ENCODE results near the gene PDGFD.

Gene PDGFD

GRCh38 chr11:104011044-104011443 is 152.9 kb downstream of the PDGFD start:
- DNase-seq (ENCODE audit: insufficient read length), result no peak
- TF ChIP-seq TAF1 (IDR thresholded peaks at IDR 0.05; ENCODE audit: borderline replicate concordance, low read depth, low read length) (no peak), POLR2A (IDR thresholded peaks at IDR 0.05; ENCODE audit: low read depth, low read length) (no peak), POLR2AphosphoS5 (IDR thresholded peaks at IDR 0.05; ENCODE audit: low read depth, low read length) (no peak)
- no peak for FAIRE-seq

GRCh38 chr11:104009744-104010143 is 154.2 kb downstream of the PDGFD start:
- no peak for FAIRE-seq
- no peak for TF ChIP-seq POLR2A (IDR thresholded peaks at IDR 0.05; ENCODE audit: low read depth, low read length)
- no peak for TF ChIP-seq POLR2AphosphoS5 (IDR thresholded peaks at IDR 0.05; ENCODE audit: low read depth, low read length)
- no peak for TF ChIP-seq TAF1 (IDR thresholded peaks at IDR 0.05; ENCODE audit: borderline replicate concordance, low read depth, low read length)
- DNase-seq (ENCODE audit: insufficient read length), result no peak

GRCh38 chr11:104005234-104005855 is 158.6 kb downstream of the PDGFD start:
- FAIRE-seq (no peak), DNase-seq (ENCODE audit: insufficient read length) (no peak)
- no peak for TF ChIP-seq POLR2AphosphoS5 (IDR thresholded peaks at IDR 0.05; ENCODE audit: low read depth, low read length)
- TF ChIP-seq POLR2A (IDR thresholded peaks at IDR 0.05; ENCODE audit: low read depth, low read length), result no peak
- no peak for TF ChIP-seq TAF1 (IDR thresholded peaks at IDR 0.05; ENCODE audit: borderline replicate concordance, low read depth, low read length)

GRCh38 chr11:104003491-104003890 is 160.5 kb downstream of the PDGFD start:
- no peak for TF ChIP-seq POLR2AphosphoS5 (IDR thresholded peaks at IDR 0.05; ENCODE audit: low read depth, low read length)
- no peak for TF ChIP-seq TAF1 (IDR thresholded peaks at IDR 0.05; ENCODE audit: borderline replicate concordance, low read depth, low read length)
- DNase-seq (ENCODE audit: insufficient read length), result no peak
- no peak for FAIRE-seq

- TF ChIP-seq POLR2AphosphoS5 (IDR thresholded peaks at IDR 0.05; ENCODE audit: low read depth, low read length), result no peak
- no peak for TF ChIP-seq TAF1 (IDR thresholded peaks at IDR 0.05; ENCODE audit: borderline replicate concordance, low read depth, low read length)
- TF ChIP-seq POLR2A (IDR thresholded peaks at IDR 0.05; ENCODE audit: low read depth, low read length), result no peak
- no peak for DNase-seq (ENCODE audit: insufficient read length)
- FAIRE-seq, result no peak
These were observed 162.3 kb downstream of the PDGFD start for GRCh38 chr11:104001561-104002056.

- no peak for DNase-seq (ENCODE audit: insufficient read length)
- TF ChIP-seq POLR2A (IDR thresholded peaks at IDR 0.05; ENCODE audit: low read depth, low read length), result no peak
- no peak for TF ChIP-seq TAF1 (IDR thresholded peaks at IDR 0.05; ENCODE audit: borderline replicate concordance, low read depth, low read length)
- no peak for TF ChIP-seq POLR2AphosphoS5 (IDR thresholded peaks at IDR 0.05; ENCODE audit: low read depth, low read length)
- FAIRE-seq, result no peak
These were observed 163.1 kb downstream of the PDGFD start for GRCh38 chr11:104000798-104001197.

GRCh38 chr11:103998826-103999508 is 165.0 kb downstream of the PDGFD start:
- TF ChIP-seq POLR2A (IDR thresholded peaks at IDR 0.05; ENCODE audit: low read depth, low read length) (no peak), TAF1 (IDR thresholded peaks at IDR 0.05; ENCODE audit: borderline replicate concordance, low read depth, low read length) (no peak), POLR2AphosphoS5 (IDR thresholded peaks at IDR 0.05; ENCODE audit: low read depth, low read length) (no peak)
- DNase-seq (ENCODE audit: insufficient read length) (no peak), FAIRE-seq (no peak)

- TF ChIP-seq POLR2A (IDR thresholded peaks at IDR 0.05; ENCODE audit: low read depth, low read length), result no peak
- TF ChIP-seq TAF1 (IDR thresholded peaks at IDR 0.05; ENCODE audit: borderline replicate concordance, low read depth, low read length), result no peak
- TF ChIP-seq POLR2AphosphoS5 (IDR thresholded peaks at IDR 0.05; ENCODE audit: low read depth, low read length), result no peak
- FAIRE-seq (peak; percentile 78), DNase-seq (ENCODE audit: insufficient read length) (no peak)
These were observed 166.9 kb downstream of the PDGFD start for GRCh38 chr11:103997082-103997481.

- TF ChIP-seq POLR2A (IDR thresholded peaks at IDR 0.05; ENCODE audit: low read depth, low read length) (no peak), TAF1 (IDR thresholded peaks at IDR 0.05; ENCODE audit: borderline replicate concordance, low read depth, low read length) (no peak), POLR2AphosphoS5 (IDR thresholded peaks at IDR 0.05; ENCODE audit: low read depth, low read length) (no peak)
- FAIRE-seq (no peak), DNase-seq (ENCODE audit: insufficient read length) (no peak)
These were observed 168.1 kb downstream of the PDGFD start for GRCh38 chr11:103995896-103996295.

GRCh38 chr11:103994518-103994917 is 169.4 kb downstream of the PDGFD start:
- no peak for TF ChIP-seq POLR2AphosphoS5 (IDR thresholded peaks at IDR 0.05; ENCODE audit: low read depth, low read length)
- TF ChIP-seq POLR2A (IDR thresholded peaks at IDR 0.05; ENCODE audit: low read depth, low read length), result no peak
- TF ChIP-seq TAF1 (IDR thresholded peaks at IDR 0.05; ENCODE audit: borderline replicate concordance, low read depth, low read length), result no peak
- DNase-seq (ENCODE audit: insufficient read length) (no peak), FAIRE-seq (no peak)

GRCh38 chr11:103994094-103994493 is 169.9 kb downstream of the PDGFD start:
- FAIRE-seq, result peak; percentile 38
- no peak for DNase-seq (ENCODE audit: insufficient read length)
- TF ChIP-seq TAF1 (IDR thresholded peaks at IDR 0.05; ENCODE audit: borderline replicate concordance, low read depth, low read length) (no peak), POLR2AphosphoS5 (IDR thresholded peaks at IDR 0.05; ENCODE audit: low read depth, low read length) (no peak), POLR2A (IDR thresholded peaks at IDR 0.05; ENCODE audit: low read depth, low read length) (no peak)

GRCh38 chr11:103993507-103993906 is 170.4 kb downstream of the PDGFD start:
- no peak for DNase-seq (ENCODE audit: insufficient read length)
- no peak for FAIRE-seq
- TF ChIP-seq POLR2A (IDR thresholded peaks at IDR 0.05; ENCODE audit: low read depth, low read length), result no peak
- TF ChIP-seq TAF1 (IDR thresholded peaks at IDR 0.05; ENCODE audit: borderline replicate concordance, low read depth, low read length), result no peak
- TF ChIP-seq POLR2AphosphoS5 (IDR thresholded peaks at IDR 0.05; ENCODE audit: low read depth, low read length), result no peak

All from GM12892 (cell line).